Measurements from ENCODE around the gene PSMG2.
"Not testable (repeated sequence)": the region's sequence is repeated elsewhere in the genome, so short reads cannot be mapped to it uniquely, and the experiment has no call there.

Gene PSMG2

DNA sequence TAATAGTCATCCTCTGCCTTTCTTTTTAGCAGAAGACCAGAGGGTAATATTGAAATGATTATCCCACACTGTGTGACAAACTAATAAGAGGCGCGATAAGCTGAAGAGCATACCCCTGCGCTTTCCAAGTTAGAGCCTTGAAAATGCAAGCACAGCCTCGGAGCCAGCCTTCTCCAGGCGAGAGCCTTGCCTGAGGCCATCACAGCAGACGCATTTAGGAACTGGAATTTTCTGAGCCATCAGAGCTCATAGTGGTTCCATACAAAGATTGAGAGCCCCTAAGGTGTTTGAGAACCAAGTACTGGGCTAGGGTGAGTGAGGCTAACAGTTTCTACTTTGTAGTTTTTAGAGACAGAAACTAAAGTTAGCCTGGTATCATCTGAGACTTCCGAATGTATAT, 19.9 kb downstream of the PSMG2 start:
- DNase-seq (ENCODE audit: low spot score): no peak

DNA sequence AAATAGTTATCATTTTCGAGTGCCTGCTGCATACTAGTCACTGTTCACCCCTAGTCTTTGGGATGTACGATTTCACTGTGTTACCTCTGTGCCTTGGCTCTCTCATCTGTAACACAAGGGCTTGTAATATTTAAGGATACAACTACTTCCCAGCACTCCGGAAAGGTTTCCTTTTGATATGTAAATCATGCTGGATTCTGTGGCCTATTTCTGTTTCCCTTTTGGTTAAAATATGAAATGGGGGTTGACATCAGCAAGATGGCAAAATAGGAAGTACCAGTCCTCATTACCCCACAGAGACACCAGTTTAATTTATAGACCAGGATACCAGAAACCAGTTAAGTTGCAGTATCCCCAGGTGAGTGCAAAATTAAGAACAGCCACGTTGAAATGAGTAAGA, 23.5 kb downstream of the PSMG2 start:
- DNase-seq (ENCODE audit: low spot score): no peak

DNA sequence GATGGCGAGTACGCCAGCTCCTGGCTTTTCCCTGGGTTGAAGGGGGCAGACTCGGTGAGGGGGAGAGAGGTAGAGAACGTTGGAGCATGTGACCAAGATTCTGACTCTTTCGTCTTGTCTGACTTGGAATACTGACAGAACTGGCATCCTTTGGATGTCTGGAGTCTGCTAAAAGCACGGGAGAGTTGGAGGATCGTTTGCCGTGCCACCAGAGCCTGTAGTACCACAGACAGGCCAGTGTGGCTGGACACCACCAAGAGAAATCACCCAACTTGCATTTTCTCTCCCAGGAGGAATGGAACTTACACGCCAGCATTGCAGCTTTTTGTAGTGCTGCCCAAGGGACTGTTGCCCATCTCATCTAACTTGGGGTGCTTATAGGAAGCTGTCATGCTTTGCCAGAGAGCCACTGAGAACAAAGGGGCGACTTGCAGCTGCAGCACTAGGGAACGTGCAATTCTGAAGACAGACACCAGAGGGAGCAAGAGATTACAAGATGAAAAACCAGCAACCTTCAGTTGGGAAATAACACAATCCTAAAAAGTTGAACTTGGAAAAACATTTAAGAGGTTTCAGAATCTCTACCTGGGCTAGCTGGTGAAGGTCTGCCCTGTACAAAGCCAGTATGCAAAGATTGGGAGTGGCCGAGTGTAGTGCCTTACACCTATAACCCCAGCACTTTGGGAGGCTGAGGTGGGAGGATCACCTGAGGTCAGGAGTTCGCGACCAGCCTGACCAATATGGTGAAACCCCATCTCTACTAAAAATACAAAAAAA, 24.1 kb downstream of the PSMG2 start:
- DNase-seq (ENCODE audit: low spot score): peak; percentile 75

DNA sequence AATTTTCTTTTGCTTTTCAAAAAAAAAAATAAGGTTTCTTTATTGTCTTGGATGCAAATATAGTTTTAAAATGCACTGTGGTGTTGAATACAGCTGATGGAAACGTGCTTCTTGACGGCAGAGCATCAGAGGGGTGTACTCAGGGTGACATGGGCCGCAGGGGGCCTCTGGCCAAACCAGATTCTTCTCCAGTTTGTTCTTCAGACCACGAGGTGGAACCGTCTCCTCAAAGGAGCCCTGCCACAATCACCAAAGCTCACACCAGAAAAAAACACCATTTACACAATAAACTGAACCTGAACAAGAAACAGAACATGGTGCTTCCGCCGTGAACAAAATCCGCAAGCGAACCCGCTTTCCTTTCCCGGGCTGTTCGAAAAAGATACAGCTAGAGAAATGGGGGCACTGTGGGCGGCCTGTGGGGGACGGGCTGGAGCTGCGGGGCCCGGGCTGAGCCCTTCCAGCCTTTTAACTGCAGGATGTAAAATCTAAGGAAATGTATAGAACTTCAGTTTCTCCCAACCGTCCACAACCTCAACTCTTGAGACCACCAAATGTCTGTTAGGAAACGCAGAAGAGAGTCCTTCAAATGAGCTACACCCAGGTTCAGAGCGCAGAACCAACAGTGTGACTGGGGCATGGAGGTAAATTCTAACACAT, 34.5 kb downstream of the PSMG2 start:
- DNase-seq (ENCODE audit: low spot score): no peak

DNA sequence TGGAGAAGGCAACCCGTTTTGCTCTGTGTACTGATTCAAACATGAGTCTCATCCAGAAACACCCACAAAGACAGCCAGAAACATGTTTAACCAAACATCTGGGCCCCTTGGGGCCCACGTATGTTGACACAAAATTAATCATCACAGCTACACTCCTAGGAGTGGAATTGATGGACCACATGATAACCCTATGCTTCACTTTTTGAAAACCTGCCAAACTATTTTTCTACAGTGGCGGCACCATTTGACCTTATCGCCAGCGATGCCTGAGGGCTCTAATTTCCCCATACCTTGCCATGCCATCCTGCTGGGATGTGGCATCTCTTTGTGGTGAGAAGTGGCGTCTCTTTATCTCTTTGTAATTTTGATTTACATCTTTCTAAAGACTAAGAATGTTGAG, 38.5 kb downstream of the PSMG2 start:
- no peak for DNase-seq (ENCODE audit: low spot score)

DNA sequence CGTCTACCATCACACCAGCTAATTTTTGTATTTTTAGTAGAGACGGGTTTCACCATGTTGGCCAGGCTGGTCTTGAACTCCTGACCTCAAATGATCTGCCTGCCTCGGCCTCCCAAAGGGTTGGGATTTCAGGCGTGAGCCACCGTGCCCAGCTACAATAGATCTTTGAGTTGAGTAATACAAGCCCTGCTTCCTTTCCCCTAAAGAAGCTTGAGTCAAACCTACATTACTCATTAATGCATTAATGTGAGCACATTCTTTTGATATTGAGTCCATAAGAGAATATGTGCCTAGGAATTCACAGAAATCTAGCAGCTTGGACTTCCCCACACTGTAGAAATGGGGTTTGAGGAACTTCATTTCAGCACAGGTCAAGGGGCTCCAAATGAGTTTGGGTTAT, 39.6 kb downstream of the PSMG2 start:
- no peak for DNase-seq (ENCODE audit: low spot score)

DNA sequence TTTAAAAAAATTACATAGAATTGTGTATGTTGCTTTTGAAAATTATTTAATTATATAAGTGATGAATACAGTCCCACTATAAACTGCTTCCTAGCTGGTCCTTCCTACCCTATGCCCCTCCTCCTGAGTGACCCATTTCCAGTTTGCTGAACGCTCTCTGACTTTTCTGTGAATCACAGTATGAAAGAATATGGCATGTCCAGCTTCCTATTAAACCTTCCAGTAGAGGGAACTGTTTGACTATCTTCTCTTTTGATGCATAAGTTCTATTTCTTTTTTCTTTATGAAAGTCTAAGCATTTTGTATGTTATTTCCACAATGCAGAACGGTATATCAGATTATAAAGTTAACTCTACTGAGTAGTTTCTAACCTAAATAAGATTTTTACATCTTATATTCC, 41.3 kb downstream of the PSMG2 start:
- peak; percentile 23 for DNase-seq (ENCODE audit: low spot score)

GRCh38 chr18:12745095-12745795, 42.4 kb downstream of the PSMG2 start:
- no peak for DNase-seq (ENCODE audit: low spot score)

- DNase-seq (ENCODE audit: low spot score): no peak
Measured at GRCh38 chr18:12747530-12748315, 44.9 kb downstream of the PSMG2 start.

- no peak for DNase-seq (ENCODE audit: low spot score)
Measured at GRCh38 chr18:12748671-12749070, 45.8 kb downstream of the PSMG2 start.

- DNase-seq (ENCODE audit: low spot score): no peak
Measured at GRCh38 chr18:12749121-12749520, 46.3 kb downstream of the PSMG2 start.

DNA sequence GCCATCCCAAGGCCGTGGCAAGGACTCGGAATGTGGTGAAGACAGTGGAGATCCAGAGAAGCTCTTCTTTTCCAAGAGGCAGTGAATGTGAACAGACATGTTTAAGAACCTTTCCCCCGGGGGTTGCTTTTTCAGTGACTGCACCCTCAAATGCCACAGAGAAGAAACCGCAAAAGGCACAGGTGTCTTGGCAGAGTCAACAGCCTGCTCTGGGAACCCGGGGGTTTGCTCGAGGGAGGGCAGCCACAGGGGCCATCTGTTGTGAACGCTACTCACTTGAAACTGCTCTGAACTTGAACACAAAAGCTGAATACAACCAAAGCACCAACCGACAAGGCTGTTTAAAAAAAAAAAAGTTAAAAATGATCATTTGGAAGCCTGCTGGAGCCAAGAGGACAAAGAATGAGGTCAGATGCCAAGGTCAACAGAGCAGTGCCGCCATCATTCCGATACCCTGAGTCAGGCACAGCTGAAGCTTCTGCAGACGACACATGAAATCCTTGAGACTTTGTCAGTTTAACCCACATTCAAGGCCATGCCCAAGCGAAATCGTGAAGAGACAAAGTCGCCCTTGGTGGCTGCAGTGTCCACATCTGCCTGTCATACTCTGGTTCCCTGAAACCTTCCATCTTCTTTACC, 47.4 kb downstream of the PSMG2 start:
- no peak for DNase-seq (ENCODE audit: low spot score)

DNA sequence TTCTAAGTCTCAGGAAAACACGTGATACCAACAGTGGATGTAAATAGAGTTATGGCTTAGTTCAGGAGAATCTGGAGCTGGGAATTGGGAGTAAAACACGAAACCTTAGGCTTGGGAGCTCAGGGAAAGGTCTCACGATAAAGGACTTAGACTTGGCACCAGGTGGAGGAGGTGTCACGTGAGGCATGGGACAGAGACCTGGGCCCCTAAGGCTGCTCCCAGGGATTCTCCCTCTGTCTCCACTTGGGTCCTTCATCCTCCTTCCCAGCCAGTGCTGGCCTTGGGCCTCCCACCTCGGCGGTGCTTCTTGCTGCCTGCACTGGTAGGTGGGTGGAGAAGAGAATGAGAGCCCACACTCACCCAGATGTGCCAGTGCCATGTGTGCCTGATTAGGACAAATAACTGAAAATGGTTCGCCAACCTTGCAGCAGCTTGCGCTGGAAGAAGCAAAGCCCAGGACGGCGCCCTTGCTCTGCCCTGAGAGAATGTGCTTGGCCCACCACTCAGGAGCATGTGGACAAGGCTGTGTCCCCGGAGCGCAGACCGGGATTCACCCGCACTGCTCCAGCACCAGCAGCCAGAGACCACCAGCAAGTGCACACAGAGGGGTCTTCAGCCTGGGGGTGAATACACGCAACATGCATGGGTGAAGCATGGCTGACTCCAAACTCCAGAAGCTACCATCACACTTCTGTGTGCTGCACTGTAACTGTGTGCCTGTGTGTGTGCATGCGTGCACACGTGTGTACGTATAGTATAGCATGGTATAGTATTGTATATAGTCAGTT, 48.1 kb downstream of the PSMG2 start:
- DNase-seq (ENCODE audit: low spot score): no peak

DNA sequence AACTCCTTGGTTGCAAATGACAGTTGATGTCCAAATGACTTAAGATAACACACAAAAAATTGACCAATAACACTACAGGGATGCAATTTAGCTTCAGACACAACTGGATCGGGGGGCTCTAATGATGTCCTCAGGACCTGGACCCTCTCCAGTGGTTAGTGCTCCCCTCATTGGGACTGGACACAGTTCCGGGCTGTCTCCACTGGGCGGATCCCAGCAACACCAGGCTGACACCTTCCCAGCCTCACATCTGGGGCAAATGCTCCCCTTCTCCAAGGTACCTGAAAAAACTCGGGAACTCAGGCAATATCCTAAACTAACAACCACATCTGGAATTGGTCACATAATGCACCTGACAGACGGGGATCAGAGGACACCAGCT, 48.7 kb downstream of the PSMG2 start:
- no peak for DNase-seq (ENCODE audit: low spot score)

DNA sequence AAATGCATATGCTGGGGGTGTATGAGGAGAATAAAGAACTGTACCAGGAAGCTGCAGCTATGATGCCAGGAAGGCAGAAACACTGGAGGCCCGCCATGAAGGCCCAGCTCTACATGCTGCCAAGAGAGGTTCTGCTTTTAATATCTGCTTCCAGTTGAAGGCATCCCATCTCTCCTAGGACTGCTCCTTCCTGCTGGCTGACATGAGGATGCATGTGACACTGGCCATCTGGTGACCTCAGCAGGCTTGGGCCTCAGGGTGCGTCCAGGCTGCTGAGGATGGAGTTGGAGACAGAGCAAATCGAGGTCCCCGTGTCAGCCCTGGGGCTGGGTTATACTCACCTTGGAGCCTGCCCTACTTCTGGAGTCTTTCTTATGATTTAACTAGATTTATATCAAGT, 49.0 kb downstream of the PSMG2 start:
- DNase-seq (ENCODE audit: low spot score): no peak

- no peak for DNase-seq (ENCODE audit: low spot score)
Measured at GRCh38 chr18:12754511-12754910, 51.7 kb downstream of the PSMG2 start.

GRCh38 chr18:12755606-12756005, 52.8 kb downstream of the PSMG2 start:
- not testable (repeated sequence) for DNase-seq (ENCODE audit: low spot score)

GRCh38 chr18:12756619-12757239, 53.9 kb downstream of the PSMG2 start:
- DNase-seq (ENCODE audit: low spot score): not testable (repeated sequence)

DNA sequence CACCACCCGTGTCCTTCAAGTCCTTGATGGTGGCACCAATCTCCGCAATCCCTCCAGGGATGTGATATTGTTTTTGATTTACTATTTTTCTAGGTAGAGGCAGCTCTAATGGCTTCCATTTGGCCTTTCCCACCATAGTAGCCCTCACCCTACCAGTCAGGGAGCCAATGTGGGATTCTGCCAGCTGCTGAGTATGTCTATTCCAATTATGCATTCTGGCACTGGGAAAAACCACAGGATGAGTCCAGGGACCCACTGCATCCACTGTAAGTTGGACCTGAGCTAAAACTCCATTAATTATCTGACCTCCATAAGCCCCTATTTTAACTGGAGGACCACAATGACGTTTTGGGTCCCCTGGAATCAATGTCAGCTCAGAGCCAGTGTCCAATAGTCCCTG, 55.7 kb downstream of the PSMG2 start:
- DNase-seq (ENCODE audit: low spot score): not testable (repeated sequence)

- no peak for DNase-seq (ENCODE audit: low spot score)
Measured at GRCh38 chr18:12765126-12765525, 62.3 kb downstream of the PSMG2 start.

GRCh38 chr18:12765586-12765985, 62.7 kb downstream of the PSMG2 start:
- no peak for DNase-seq (ENCODE audit: low spot score)

All from putamen (tissue), 1 donor.